OCI-LY1 (cell line): ENCODE results near the gene CTNNA3.

ENCODE experiments used
- H2AFZ ChIP-seq: fragments of 200-600 bp; sonication (generic), shearing (Covaris generic); 2 replicates; pipeline ENCODE4 v1.6.0; 2014; ENCODE audit warnings: antibody characterized with exemption, mild to moderate bottlenecking, low read length
- H3F3A ChIP-seq: fragments of 200-600 bp; sonication (generic), shearing (Covaris generic); 2 replicates; pipeline ENCODE4 v1.6.0; 2014; ENCODE audit warnings: mild to moderate bottlenecking, antibody characterized with exemption, low read length, moderate library complexity; ENCODE audit not compliant: insufficient read depth
- H3K27ac ChIP-seq: fragments of 200-600 bp; sonication (generic); 2 replicates; pipeline ENCODE4 v1.5.1; 2014; ENCODE audit warnings: low read length, mixed run types, mild to moderate bottlenecking, low read depth; ENCODE audit not compliant: poor library complexity, severe bottlenecking
- H3K27me3 ChIP-seq: fragments of 200-600 bp; sonication (generic); 2 replicates; pipeline ENCODE4 v1.6.0; 2014; ENCODE audit warnings: antibody characterized with exemption, mild to moderate bottlenecking, low read length, moderate library complexity; ENCODE audit not compliant: insufficient read depth
- H3K36me3 ChIP-seq: fragments of 200-600 bp; sonication (generic); 2 replicates; pipeline ENCODE4 v1.6.1; 2014; ENCODE audit warnings: mild to moderate bottlenecking, antibody characterized with exemption, low read length, moderate library complexity, mixed read lengths; ENCODE audit not compliant: insufficient read depth
- H3K4me1 ChIP-seq: fragments of 200-600 bp; sonication (generic); 2 replicates; pipeline ENCODE4 v1.5.1; 2014; ENCODE audit warnings: mild to moderate bottlenecking, low read length, moderate library complexity; ENCODE audit not compliant: insufficient read depth, severe bottlenecking
- H3K4me2 ChIP-seq: fragments of 200-600 bp; sonication (generic), shearing (Covaris generic); 2 replicates; pipeline ENCODE4 v1.6.1; 2014; ENCODE audit warnings: low read length
- H3K4me3 ChIP-seq: fragments of 200-600 bp; sonication (generic); 2 replicates; pipeline ENCODE4 v1.5.1; 2014; ENCODE audit warnings: low read length, low read depth, mild to moderate bottlenecking, mixed read lengths; ENCODE audit not compliant: poor library complexity, severe bottlenecking
- H3K79me2 ChIP-seq: fragments of 200-600 bp; shearing (Covaris generic); 2 replicates; pipeline ENCODE4 v1.6.1; 2016; ENCODE audit warnings: mixed run types, low read length, mixed read lengths; ENCODE audit not compliant: insufficient read depth
- H3K9ac ChIP-seq: fragments of 200-600 bp; sonication (generic), shearing (Covaris generic); 2 replicates; pipeline ENCODE4 v1.6.1; 2014; ENCODE audit warnings: mild to moderate bottlenecking, low read length, mixed read lengths
- H3K9me2 ChIP-seq: fragments of 200-600 bp; sonication (generic), shearing (Covaris generic); 2 replicates; pipeline ENCODE4 v1.6.1; 2014; ENCODE audit warnings: low read depth, mild to moderate bottlenecking, low read length, mixed read lengths
- H3K9me3 ChIP-seq: fragments of 200-600 bp; shearing (Covaris generic); 2 replicates; pipeline ENCODE4 v1.6.1; 2014; ENCODE audit warnings: low read length, mixed read lengths
- H4K20me1 ChIP-seq: fragments of 200-600 bp; sonication (generic), shearing (Covaris generic); 2 replicates; pipeline ENCODE4 v1.6.0; 2016; ENCODE audit warnings: mild to moderate bottlenecking, low read length; ENCODE audit not compliant: insufficient read depth
- CTCF ChIP-seq: fragments of 200-600 bp; sonication (generic), shearing (Covaris generic); IDR thresholded peaks from 2 replicates; pipeline ENCODE4 v1.5.1; 2017; ENCODE audit warnings: mild to moderate bottlenecking, antibody characterized with exemption, low read length, moderate library complexity, mixed read lengths
- EZH2 ChIP-seq: fragments of 200-600 bp; sonication (generic), shearing (Covaris generic); IDR thresholded peaks from 2 replicates; pipeline ENCODE4 v1.8.0; 2017; ENCODE audit warnings: borderline replicate concordance, mixed run types, mild to moderate bottlenecking, antibody characterized with exemption, low read length, moderate library complexity, mixed read lengths

CTNNA3 gene

GRCh38 chr10:67603086-67603485 is 92.9 kb downstream of the CTNNA3 start:
- Histone ChIP-seq H3K4me2 (no peak overlapping the region), H3K36me3 (no peaks in the 10 kb centered on the region), H3K9me2 (no peaks in the 10 kb centered on the region), H2AFZ (no peak overlapping the region), H3K4me1 (no peaks in the 10 kb centered on the region), H4K20me1 (no peaks in the 10 kb centered on the region), H3K27me3 (no peaks in the 10 kb centered on the region), H3F3A (no peaks in the 10 kb centered on the region), H3K9me3 (no peaks in the 10 kb centered on the region), H3K79me2 (no peaks in the 10 kb centered on the region), H3K4me3 (no peak overlapping the region), H3K9ac (no peak overlapping the region), H3K27ac (no peak overlapping the region)
- TF ChIP-seq EZH2 (no peak), CTCF (no peak)

GRCh38 chr10:67602268-67602950 is 93.6 kb downstream of the CTNNA3 start:
- no peaks in the 10 kb centered on the region for H3K36me3 ChIP-seq
- H3K4me1 ChIP-seq = no peaks in the 10 kb centered on the region
- H2AFZ ChIP-seq = no peak overlapping the region
- no peaks in the 10 kb centered on the region for H3F3A ChIP-seq
- no peak overlapping the region for H3K9ac ChIP-seq
- no peak overlapping the region for H3K27ac ChIP-seq
- no peaks in the 10 kb centered on the region for H3K27me3 ChIP-seq
- no peaks in the 10 kb centered on the region for H4K20me1 ChIP-seq
- no peaks in the 10 kb centered on the region for H3K9me3 ChIP-seq
- H3K4me3 ChIP-seq = no peak overlapping the region
- no peak for TF ChIP-seq EZH2
- no peak for TF ChIP-seq CTCF
- no peaks in the 10 kb centered on the region for H3K79me2 ChIP-seq
- no peak overlapping the region for H3K4me2 ChIP-seq
- no peaks in the 10 kb centered on the region for H3K9me2 ChIP-seq

- no peaks in the 10 kb centered on the region for H3K4me1 ChIP-seq
- TF ChIP-seq CTCF (no peak), EZH2 (no peak)
Measured at GRCh38 chr10:67599597-67599996, 96.4 kb downstream of the CTNNA3 start.

More at GRCh38 chr10:67599597-67599996, 96.4 kb downstream of the CTNNA3 start:
- H3K27me3 ChIP-seq = no peaks in the 10 kb centered on the region
- no peaks in the 10 kb centered on the region for H3K9me2 ChIP-seq
- H3K9ac ChIP-seq = no peak overlapping the region
- no peaks in the 10 kb centered on the region for H3K36me3 ChIP-seq
- no peaks in the 10 kb centered on the region for H4K20me1 ChIP-seq
- H3K4me3 ChIP-seq = no peak overlapping the region
- H3K79me2 ChIP-seq = no peaks in the 10 kb centered on the region
- H3F3A ChIP-seq = no peaks in the 10 kb centered on the region
- no peak overlapping the region for H3K27ac ChIP-seq
- no peak overlapping the region for H2AFZ ChIP-seq
- no peaks in the 10 kb centered on the region for H3K9me3 ChIP-seq
- no peak overlapping the region for H3K4me2 ChIP-seq
